Omental fat pad (tissue), 4 donors: ENCODE measurements around the gene DUSP14. TPM values are rescaled to one million over a fixed set of nuclear protein-coding genes. Genes with fewer than 3 reads are reported as not detected.

Experiments used
- ATAC-seq: fragments of 150-250 bp; one replicate; pipeline ENCODE4 v1.9.1; 2016; ENCODE audit warnings: mild to moderate bottlenecking, moderate library complexity; ENCODE audit not compliant: low FRiP score
- DNase-seq: peaks from one replicate; pipeline ENCODE4 v3.0.0-alpha.2; 2019; ENCODE audit warnings: low spot score
- CTCF ChIP-seq, 3 donors: fragments of 450-650 bp; IDR thresholded peaks; one replicate each; pipeline ENCODE4 v1.5.1; 2016 to 2017; ENCODE audit warnings: antibody characterized with exemption in 3 of 3, mild to moderate bottlenecking in 3 of 3, moderate library complexity in 2 of 3
- total RNA-seq, 4 donors: library from RNA; depleted of rRNA; stranded (reverse); fragments of >200 nt; gene quantifications; one replicate each; pipeline ENCODE4 v1.1.0, GENCODE V29; 2016

The DUSP14 gene
- total RNA-seq, 4 donors from 2014 or later, result 12.6 to 65.7 (median 30.6) TPM

DNA sequence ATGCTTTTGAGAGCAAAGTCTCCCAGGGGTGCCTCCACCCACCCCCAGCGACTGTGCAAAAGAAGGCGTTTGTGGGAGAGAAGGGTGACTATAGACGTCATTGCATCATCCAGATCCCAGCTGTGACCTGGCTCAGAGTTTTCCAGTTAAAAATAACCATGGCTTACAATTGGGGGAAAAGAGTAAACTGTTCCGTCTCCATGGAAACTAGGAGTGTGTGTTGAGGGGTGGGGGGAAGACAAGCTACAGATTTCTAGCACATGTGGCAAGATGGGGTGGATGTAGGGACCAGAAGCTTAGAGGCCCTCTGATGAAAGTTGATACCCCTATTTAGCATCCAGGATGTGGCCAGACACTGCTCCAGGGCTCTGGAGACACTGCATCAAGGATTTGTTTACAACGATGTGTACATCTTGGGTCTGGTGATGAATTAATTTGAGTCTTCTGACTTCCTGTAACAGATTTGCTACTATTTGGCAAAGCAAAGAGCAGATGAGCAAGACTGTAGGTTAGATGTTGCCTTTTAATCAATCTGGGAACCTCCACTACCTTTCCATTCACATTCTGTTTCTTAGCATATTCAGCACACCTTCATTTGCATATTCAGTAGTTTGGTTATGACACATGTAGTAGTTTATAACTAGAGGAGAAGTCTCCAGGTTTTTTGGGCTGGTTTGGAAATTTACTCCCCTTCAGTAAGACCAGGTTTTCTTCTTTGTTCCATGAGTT lies 6.2 kb upstream of the DUSP14 start:
- no peak for TF ChIP-seq CTCF (IDR thresholded peaks at IDR 0.05)
- no peak for ATAC-seq
- no peak for DNase-seq

GRCh38 chr17:37485938-37486570 lies 3.6 kb upstream of the DUSP14 start:
- DNase-seq, result no peak
- ATAC-seq, result no peak
- TF ChIP-seq CTCF (IDR thresholded peaks at IDR 0.05), result no peak

GRCh38 chr17:37488009-37488604 lies 1.6 kb upstream of the DUSP14 start:
- TF ChIP-seq CTCF (IDR thresholded peaks at IDR 0.05), result no peak
- no peak for DNase-seq
- peak; percentile 52 for ATAC-seq

DNA sequence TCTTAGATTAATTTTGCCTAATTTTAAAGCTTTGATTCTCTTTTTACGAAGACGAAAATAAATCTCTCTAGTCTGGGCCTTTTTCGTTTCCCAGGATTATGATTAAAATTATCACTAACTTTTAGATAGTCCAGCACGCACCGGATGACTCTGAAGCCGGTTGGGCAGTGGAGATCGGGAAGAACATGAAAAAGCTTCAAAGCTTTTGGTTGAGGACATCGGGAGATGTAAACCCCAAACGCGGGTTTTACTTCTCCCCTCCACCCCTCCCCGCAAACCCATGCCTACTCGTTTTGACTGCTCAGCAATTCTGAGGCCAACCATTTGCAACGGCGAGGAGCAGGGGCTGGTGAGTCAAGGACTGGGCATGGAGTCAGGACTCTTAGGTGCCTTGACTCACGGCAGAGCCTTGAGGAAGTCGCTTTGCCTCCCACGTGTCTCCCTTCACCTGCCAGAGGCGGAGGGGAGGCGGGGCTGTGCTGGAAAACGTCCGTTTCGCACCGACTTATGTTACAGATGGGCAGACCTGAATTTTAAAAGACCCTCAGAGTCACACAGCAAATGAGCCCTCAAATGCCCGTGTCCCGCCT lies 989 bp upstream of the DUSP14 start:
- TF ChIP-seq CTCF (IDR thresholded peaks at IDR 0.05), result no peak
- peak; percentile 76 for DNase-seq

GRCh38 chr17:37490022-37490587 lies 414 bp downstream of the DUSP14 start:
- no peak for DNase-seq
- TF ChIP-seq CTCF (IDR thresholded peaks at IDR 0.05), result no peak
- peak; percentile 10 for ATAC-seq

More for the DNA sequence above, 989 bp upstream of the DUSP14 start:
- peak; percentile 86 for ATAC-seq

DNA sequence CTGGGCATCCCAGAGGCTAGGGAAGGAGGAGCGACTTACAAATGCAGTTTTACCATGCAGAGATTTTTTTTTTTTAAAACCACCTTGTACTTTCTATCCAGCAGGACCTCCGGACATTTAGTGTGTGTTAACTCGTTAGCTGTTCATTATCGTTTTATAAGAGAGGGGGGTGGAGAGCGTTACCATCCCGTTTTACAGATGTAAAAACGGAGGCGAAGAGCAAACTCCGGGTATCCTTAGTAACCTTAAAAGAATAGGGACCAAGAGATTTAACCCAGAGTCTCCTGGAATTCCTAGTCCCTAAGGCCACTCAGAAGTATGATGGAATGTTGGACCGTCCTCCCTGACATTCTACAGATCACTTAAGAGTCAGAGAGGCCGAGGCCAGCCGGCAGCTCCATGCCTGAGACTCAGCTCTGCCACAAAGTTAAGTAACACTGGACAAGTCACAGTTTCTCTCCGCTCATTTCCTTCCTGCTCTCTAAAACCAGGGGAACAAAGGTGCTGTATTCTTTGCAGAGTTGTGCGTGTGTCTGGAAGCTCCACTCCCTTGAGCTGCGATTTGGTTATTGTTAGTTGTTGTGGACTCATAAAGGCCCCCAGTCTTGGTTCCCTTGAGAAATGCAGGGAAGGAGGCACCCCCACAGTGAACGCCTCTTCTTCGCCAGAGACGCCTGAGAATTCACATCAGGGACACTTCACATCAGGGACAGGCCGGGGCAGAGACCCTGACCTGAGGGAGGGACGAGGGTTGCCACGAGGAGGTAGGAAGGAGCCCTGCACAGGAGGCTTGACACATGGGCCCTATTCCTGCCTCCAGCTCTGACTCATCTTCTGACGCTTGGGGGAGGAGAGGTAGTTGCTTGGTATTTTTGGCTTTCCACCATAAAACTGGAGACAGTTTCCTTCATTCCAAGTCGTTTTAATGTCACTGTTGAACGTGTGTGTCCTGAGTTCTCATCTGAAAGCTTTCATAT lies 1.2 kb downstream of the DUSP14 start:
- peak; percentile 54 for ATAC-seq
- no peak for TF ChIP-seq CTCF (IDR thresholded peaks at IDR 0.05)
- DNase-seq, result no peak
